ENCODE data around the gene C1orf232. TPM values are rescaled to one million over a fixed set of nuclear protein-coding genes. Genes with fewer than 3 reads are reported as not detected.

C1orf232 gene
- total and polyA plus RNA-seq, 2 donors (not counting 1 experiment from before 2014, with no cell fraction given): not detected

DNA sequence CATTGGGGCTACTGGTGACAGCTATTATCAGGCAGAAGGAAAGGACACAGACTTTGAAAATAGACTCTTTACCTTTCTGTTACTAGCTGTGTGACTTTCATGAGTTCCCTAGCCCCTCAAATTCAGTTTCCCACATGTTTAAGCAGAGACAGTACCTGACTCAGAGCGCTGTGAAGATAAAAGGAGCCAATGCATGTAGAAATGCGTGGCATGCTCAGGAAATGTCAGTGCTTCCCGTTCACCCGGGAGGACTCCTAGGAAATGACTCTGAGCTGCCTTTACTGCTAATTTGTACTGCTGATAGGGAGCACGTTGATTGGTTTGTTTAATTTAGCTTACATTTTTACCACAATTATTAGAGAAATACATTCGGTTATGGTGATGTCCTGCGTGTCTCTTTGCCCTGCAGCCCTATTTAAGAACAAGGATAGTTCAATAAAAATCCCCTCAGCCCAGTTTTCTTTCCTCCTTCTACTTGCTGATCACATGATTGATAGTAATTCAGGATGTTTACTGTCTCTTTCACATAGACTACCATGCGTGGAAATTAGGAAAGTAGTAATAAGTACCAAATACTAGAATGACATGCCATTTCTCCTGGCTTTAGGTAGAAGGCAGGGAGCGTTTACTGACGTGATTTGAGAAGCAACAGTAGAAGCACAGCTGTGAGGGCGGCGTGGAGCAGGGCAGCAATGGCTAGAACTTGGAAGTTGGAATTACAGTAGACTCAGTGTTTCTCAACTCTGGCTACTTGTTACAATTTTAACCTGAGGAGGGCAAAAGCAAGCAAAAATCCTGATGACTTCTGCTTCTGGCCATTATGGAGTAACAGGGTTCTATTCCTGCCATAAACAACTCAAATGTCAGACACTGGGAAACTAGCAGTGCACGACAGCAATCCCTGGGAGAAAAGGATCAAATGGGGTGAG is 41.3 kb downstream of the C1orf232 start:
- WGBS (ENCODE audit: insufficient coverage): 44% methylated on average over 8 of the region's 13 CpGs
- Mint-ChIP-seq H3K4me3 (no peak overlapping the region), H3K4me1 (peaks cover 21% of the 10 kb centered on the region), H3K27me3 (peaks cover 9% of the 10 kb centered on the region), H3K27ac (no peak overlapping the region), H3K9me3 (ENCODE audit: insufficient read depth) (no peaks in the 10 kb centered on the region)
- peak overlapping the region; percentile 29 for H3K4me2 ChIP-seq (replicated peaks; ENCODE audit: low read depth, low read length, poor library complexity, severe bottlenecking)
- DNase-seq (no peak), ATAC-seq (ENCODE audit: low read depth) (no peak)
- no peak overlapping the region for H2AFZ ChIP-seq (ENCODE audit: insufficient read depth, low read depth, low read length, poor library complexity, severe bottlenecking)
- H3K4me1 ChIP-seq (ENCODE audit: control insufficient read depth in 2 of 2, insufficient read depth in 2 of 2, low read length in 2 of 2): peaks cover 18 to 21% of the 10 kb centered on the region in 2 donors
- no peak for TF ChIP-seq EZH2 (IDR thresholded peaks at IDR 0.05; ENCODE audit: borderline replicate concordance, insufficient read depth, low read depth, low read length, poor library complexity, severe bottlenecking)
- TF ChIP-seq, protein P1, sequence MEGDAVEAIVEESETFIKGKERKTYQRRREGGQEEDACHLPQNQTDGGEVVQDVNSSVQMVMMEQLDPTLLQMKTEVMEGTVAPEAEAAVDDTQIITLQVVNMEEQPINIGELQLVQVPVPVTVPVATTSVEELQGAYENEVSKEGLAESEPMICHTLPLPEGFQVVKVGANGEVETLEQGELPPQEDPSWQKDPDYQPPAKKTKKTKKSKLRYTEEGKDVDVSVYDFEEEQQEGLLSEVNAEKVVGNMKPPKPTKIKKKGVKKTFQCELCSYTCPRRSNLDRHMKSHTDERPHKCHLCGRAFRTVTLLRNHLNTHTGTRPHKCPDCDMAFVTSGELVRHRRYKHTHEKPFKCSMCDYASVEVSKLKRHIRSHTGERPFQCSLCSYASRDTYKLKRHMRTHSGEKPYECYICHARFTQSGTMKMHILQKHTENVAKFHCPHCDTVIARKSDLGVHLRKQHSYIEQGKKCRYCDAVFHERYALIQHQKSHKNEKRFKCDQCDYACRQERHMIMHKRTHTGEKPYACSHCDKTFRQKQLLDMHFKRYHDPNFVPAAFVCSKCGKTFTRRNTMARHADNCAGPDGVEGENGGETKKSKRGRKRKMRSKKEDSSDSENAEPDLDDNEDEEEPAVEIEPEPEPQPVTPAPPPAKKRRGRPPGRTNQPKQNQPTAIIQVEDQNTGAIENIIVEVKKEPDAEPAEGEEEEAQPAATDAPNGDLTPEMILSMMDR (IDR thresholded peaks at IDR 0.05): no peak
- H4K20me1 ChIP-seq (ENCODE audit: control insufficient read depth, insufficient read depth, low read length, poor library complexity, severe bottlenecking): no peaks in the 10 kb centered on the region
- CTCF ChIA-PET: interaction anchor here (1.0 to 2.4 kb wide), 6 partner anchors 11 to 36 kb away, joined by 3 to 17 read pairs (median 4); no protein-coding TSS in a partner anchor
- H3K9ac ChIP-seq (ENCODE audit: low read length): no peak overlapping the region
- H3K9me3 ChIP-seq (ENCODE audit: control extremely low read depth in 1 of 3, control insufficient read depth in 2 of 3, insufficient read depth in 1 of 3, low read length in 2 of 3): no peaks in the 10 kb centered on the region
- H3K27me3 ChIP-seq (replicated peaks in 1 of 4; ENCODE audit: control extremely low read depth in 1 of 4, control insufficient read depth in 3 of 4, insufficient read depth in 4 of 4, low read length in 3 of 4): peaks cover 0 to 11% (median 3%) of the 10 kb centered on the region in 4 experiments
- no peaks in the 10 kb centered on the region for H3K79me2 ChIP-seq (ENCODE audit: control insufficient read depth, insufficient read depth, low read length)
- no peak overlapping the region for H3K27ac ChIP-seq (ENCODE audit: low read length in 2 of 2)
- intact Hi-C loops (cut with micrococcal nuclease): no loop called here
- peaks cover 0 to 8% of the 10 kb centered on the region in 2 experiments for H3K36me3 ChIP-seq (replicated peaks in 1 of 2; ENCODE audit: control extremely low read depth in 1 of 2, control insufficient read depth in 1 of 2, extremely low read depth in 1 of 2, insufficient read depth in 2 of 2, low read length in 1 of 2)
- POLR2A ChIA-PET: interaction anchor here (1.1 kb wide), 1 partner anchor 14 kb away, joined by 3 read pairs; no protein-coding TSS in a partner anchor
- no peak overlapping the region for H3K4me3 ChIP-seq (ENCODE audit: control extremely low read depth in 1 of 5, extremely low read depth in 1 of 5, insufficient read depth in 1 of 5, low read depth in 2 of 5, low read length in 4 of 5)

Data from B cell (primary cell).